Stimulated activated naive B cell treated with anti-CD40 and anti-IgM and Interleukin-4, amounts not matched to agents 10 μg/mL and 1 μg/mL and 100 μg/mL, for 72 hours (primary cell): ENCODE data around the gene TSHZ2.
"Not testable (repeated sequence)": the region's sequence is repeated elsewhere in the genome, so short reads cannot be mapped to it uniquely, and the experiment has no call there.

Experiments
- ATAC-seq, 2 donors: fragments of 150-1000 bp; cut with Tn5 transposase; replicated peaks; 2 replicates each; pipeline ENCODE4 v1.10.0; 2021; ENCODE audit warnings: moderate library complexity in 1 of 2
- DNase-seq: peaks from one replicate; pipeline ENCODE4 v3.0.0; 2021
- H3K27ac Mint-ChIP-seq: one replicate; pipeline ENCODE4 v1.8.0; 2022; ENCODE audit warnings: mild to moderate bottlenecking, mixed read lengths
- H3K27me3 Mint-ChIP-seq, 2 donors: one replicate each; pipeline ENCODE4 v1.8.0; 2022; ENCODE audit warnings: mixed read lengths in 2 of 2
- H3K36me3 Mint-ChIP-seq, 2 donors: one replicate each; pipeline ENCODE4 v1.8.0; 2022; ENCODE audit warnings: mixed read lengths in 2 of 2, mild to moderate bottlenecking in 1 of 2
- H3K4me1 Mint-ChIP-seq, 2 donors: one replicate each; pipeline ENCODE4 v1.8.0; 2022; ENCODE audit warnings: mixed read lengths in 2 of 2, mild to moderate bottlenecking in 1 of 2
- H3K4me3 Mint-ChIP-seq, 2 donors: one replicate each; pipeline ENCODE4 v1.8.0; 2022; ENCODE audit warnings: mild to moderate bottlenecking in 2 of 2, mixed read lengths in 2 of 2, moderate library complexity in 1 of 2
- H3K9me3 Mint-ChIP-seq, 2 donors: one replicate each; pipeline ENCODE4 v1.8.0; 2022; ENCODE audit warnings: mixed read lengths in 2 of 2, mild to moderate bottlenecking in 1 of 2

The TSHZ2 gene

GRCh38 chr20:53434662-53435061, 462.5 kb downstream of the TSHZ2 start:
- no peak for ATAC-seq
- H3K27me3 Mint-ChIP-seq: peaks cover 13 to 18% of the 10 kb centered on the region in 2 donors
- no peak for DNase-seq
- peaks cover 2 to 3% of the 10 kb centered on the region in 2 donors for H3K9me3 Mint-ChIP-seq
- H3K4me1 Mint-ChIP-seq: no peaks in the 10 kb centered on the region
- peaks cover 0 to 2% of the 10 kb centered on the region in 2 donors for H3K36me3 Mint-ChIP-seq
- H3K4me3 Mint-ChIP-seq: no peak overlapping the region
- no peak overlapping the region for H3K27ac Mint-ChIP-seq

- H3K27me3 Mint-ChIP-seq: peaks cover 13 to 18% of the 10 kb centered on the region in 2 donors
- not testable (repeated sequence) for H3K9me3 Mint-ChIP-seq, ATAC-seq, DNase-seq, H3K4me3 Mint-ChIP-seq, H3K4me1 Mint-ChIP-seq, H3K36me3 Mint-ChIP-seq, H3K27ac Mint-ChIP-seq
Measured at GRCh38 chr20:53436927-53437326, 464.8 kb downstream of the TSHZ2 start.

GRCh38 chr20:53438368-53438767, 466.2 kb downstream of the TSHZ2 start:
- no peak for ATAC-seq
- no peak for DNase-seq
- Mint-ChIP-seq H3K9me3 (peaks cover 2 to 3% of the 10 kb centered on the region in 2 donors), H3K4me1 (no peaks in the 10 kb centered on the region), H3K36me3 (peaks cover 0 to 2% of the 10 kb centered on the region in 2 donors), H3K27ac (no peak overlapping the region), H3K27me3 (peaks cover 20 to 22% of the 10 kb centered on the region in 2 donors), H3K4me3 (no peak overlapping the region)

DNA sequence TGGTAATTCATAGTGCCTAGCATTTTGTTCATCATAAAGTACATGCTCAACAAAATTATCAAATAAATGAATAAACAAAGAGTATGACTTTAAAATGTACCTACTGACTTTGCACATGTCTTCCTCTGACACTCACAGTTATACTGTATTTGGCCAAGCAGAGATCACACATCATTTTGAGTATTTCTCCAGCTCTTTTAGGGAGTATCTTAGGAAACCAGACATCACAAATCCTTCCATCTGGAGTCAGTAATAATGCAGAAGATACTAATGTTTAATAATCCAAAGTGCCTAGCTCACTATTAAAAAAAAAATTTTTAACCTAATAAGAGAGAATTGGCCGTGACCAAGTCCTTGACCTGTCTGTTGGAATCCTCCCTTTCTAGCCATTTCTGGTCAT, 466.9 kb downstream of the TSHZ2 start:
- ATAC-seq: no peak
- Mint-ChIP-seq H3K36me3 (peaks cover 0 to 2% of the 10 kb centered on the region in 2 donors), H3K4me3 (no peak overlapping the region), H3K27ac (no peak overlapping the region), H3K27me3 (peaks cover 20 to 22% of the 10 kb centered on the region in 2 donors), H3K4me1 (no peaks in the 10 kb centered on the region), H3K9me3 (peaks cover 2 to 3% of the 10 kb centered on the region in 2 donors)
- no peak for DNase-seq

DNA sequence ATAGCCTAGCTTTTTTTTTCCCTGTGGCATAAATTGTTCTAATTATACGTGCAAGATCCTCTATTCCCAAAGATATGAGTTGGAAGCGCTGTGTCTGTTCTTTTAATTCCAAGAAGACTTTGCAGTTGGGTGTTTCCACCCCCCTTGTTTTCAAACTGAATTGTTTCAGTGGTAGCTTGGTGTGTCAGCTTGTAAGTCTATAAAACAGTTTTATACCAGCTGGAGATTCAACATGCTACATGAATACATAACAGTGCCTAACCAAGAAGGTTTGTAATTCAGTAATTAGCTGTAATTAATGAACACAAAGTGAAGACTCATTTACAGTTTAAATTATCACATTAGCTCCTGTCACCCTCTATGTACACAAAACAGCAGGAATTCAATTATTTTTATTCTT, 467.5 kb downstream of the TSHZ2 start:
- Mint-ChIP-seq H3K4me1 (no peaks in the 10 kb centered on the region), H3K9me3 (peaks cover 2 to 3% of the 10 kb centered on the region in 2 donors), H3K4me3 (no peak overlapping the region), H3K27me3 (peaks cover 20 to 22% of the 10 kb centered on the region in 2 donors), H3K27ac (no peak overlapping the region), H3K36me3 (peaks cover 0 to 2% of the 10 kb centered on the region in 2 donors)
- DNase-seq (no peak), ATAC-seq (no peak)

DNA sequence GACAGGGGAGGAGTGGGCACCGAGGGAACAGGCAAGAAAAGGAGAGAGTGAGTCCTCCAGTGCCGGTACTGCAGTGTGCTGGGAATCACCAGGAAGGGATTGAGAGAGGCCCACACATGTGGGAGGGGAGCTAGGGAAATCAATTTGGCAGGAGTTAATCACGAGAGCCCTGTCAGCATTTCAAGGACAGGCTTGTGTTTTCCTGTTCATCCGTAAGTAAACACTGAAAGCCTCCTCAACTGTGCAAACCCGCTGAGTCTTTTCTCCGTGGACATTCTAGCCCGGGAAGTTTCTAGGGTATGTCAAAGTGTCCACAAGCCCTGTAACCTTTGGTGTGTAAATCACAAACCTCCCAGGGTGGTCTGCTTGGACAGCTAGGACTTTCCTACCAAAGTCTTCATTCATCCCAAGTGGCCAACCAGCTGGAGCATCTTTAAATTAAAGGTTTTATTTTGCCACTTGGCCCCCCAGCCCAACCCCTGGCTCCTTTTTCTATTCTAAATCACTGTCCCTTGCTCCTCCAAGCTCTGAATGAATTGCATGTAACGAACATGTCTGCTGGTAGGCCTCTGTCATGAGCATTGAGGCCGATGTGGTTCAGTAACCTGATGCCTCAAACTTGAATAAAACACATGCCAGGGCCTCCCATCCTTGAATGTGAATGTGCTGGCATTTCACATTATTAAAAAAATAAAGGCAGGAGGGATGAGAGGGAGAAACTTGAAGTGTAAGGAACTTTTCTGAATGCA, 472.4 kb downstream of the TSHZ2 start:
- no peak for ATAC-seq
- DNase-seq: no peak
- peaks cover 2 to 6% of the 10 kb centered on the region in 2 donors for H3K36me3 Mint-ChIP-seq
- no peak overlapping the region for H3K4me3 Mint-ChIP-seq
- no peak overlapping the region for H3K27ac Mint-ChIP-seq
- H3K9me3 Mint-ChIP-seq: peaks cover 11 to 17% of the 10 kb centered on the region in 2 donors
- no peaks in the 10 kb centered on the region for H3K4me1 Mint-ChIP-seq
- peaks cover 7 to 10% of the 10 kb centered on the region in 2 donors for H3K27me3 Mint-ChIP-seq

- H3K27me3 Mint-ChIP-seq: peaks cover 7 to 15% of the 10 kb centered on the region in 2 donors
- peaks cover 2 to 9% of the 10 kb centered on the region in 2 donors for H3K36me3 Mint-ChIP-seq
- H3K27ac Mint-ChIP-seq: no peak overlapping the region
- ATAC-seq (no peak), DNase-seq (no peak)
- peaks cover 16 to 24% of the 10 kb centered on the region in 2 donors for H3K9me3 Mint-ChIP-seq
- no peak overlapping the region for H3K4me3 Mint-ChIP-seq
- no peaks in the 10 kb centered on the region for H3K4me1 Mint-ChIP-seq
Measured at GRCh38 chr20:53445321-53445731, 473.2 kb downstream of the TSHZ2 start.

- peaks cover 7 to 15% of the 10 kb centered on the region in 2 donors for H3K27me3 Mint-ChIP-seq
- no peaks in the 10 kb centered on the region for H3K4me1 Mint-ChIP-seq
- peaks cover 16 to 24% of the 10 kb centered on the region in 2 donors for H3K9me3 Mint-ChIP-seq
- H3K4me3 Mint-ChIP-seq: no peak overlapping the region
- no peak for DNase-seq
- no peak for ATAC-seq
- peaks cover 2 to 9% of the 10 kb centered on the region in 2 donors for H3K36me3 Mint-ChIP-seq
- H3K27ac Mint-ChIP-seq: no peak overlapping the region
Measured at GRCh38 chr20:53445932-53446331, 473.8 kb downstream of the TSHZ2 start.

- no peaks in the 10 kb centered on the region for H3K4me1 Mint-ChIP-seq
Measured at GRCh38 chr20:53447316-53447715, 475.2 kb downstream of the TSHZ2 start.

DNA sequence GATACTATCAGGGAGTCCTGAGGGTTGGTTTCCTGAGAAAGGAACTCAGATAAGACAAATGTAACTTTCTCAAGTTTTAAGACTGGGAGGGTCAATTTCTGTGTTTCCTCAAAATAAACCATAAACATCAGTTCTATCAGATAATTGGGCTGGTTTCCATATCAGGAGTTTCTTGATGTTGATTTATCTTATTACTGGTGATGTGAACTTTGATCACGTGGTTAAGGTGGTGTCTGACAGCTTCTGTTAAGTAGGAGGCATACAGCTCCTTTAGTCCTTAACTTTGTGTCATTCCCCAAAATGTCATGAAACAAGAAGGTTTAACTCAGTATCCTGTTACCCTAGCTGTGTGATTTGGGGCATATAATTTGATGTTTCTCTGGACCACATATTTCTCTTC, 476.3 kb downstream of the TSHZ2 start:
- Mint-ChIP-seq H3K4me1 (no peaks in the 10 kb centered on the region), H3K27ac (no peak overlapping the region), H3K36me3 (peaks cover 2 to 9% of the 10 kb centered on the region in 2 donors), H3K9me3 (peaks cover 19 to 28% of the 10 kb centered on the region in 2 donors), H3K4me3 (no peak overlapping the region), H3K27me3 (peaks cover 8 to 10% of the 10 kb centered on the region in 2 donors)
- no peak for DNase-seq
- ATAC-seq: no peak

More at GRCh38 chr20:53447316-53447715, 475.2 kb downstream of the TSHZ2 start:
- Mint-ChIP-seq H3K27me3 (peaks cover 14 to 16% of the 10 kb centered on the region in 2 donors), H3K4me3 (no peak overlapping the region), H3K27ac (no peak overlapping the region), H3K36me3 (peaks cover 2 to 9% of the 10 kb centered on the region in 2 donors), H3K9me3 (peaks cover 19 to 28% of the 10 kb centered on the region in 2 donors)
- no peak for DNase-seq
- ATAC-seq: no peak

- no peak overlapping the region for H3K4me3 Mint-ChIP-seq
- H3K27me3 Mint-ChIP-seq: peaks cover 8 to 10% of the 10 kb centered on the region in 2 donors
- ATAC-seq: no peak
- H3K9me3 Mint-ChIP-seq: peaks cover 19 to 28% of the 10 kb centered on the region in 2 donors
- H3K27ac Mint-ChIP-seq: no peak overlapping the region
- no peak for DNase-seq
- no peaks in the 10 kb centered on the region for H3K4me1 Mint-ChIP-seq
- peaks cover 2 to 9% of the 10 kb centered on the region in 2 donors for H3K36me3 Mint-ChIP-seq
Measured at GRCh38 chr20:53448875-53449274, 476.7 kb downstream of the TSHZ2 start.

GRCh38 chr20:53453076-53453475, 480.9 kb downstream of the TSHZ2 start:
- H3K9me3 Mint-ChIP-seq: peaks cover 18 to 22% of the 10 kb centered on the region in 2 donors
- peaks cover 8 to 10% of the 10 kb centered on the region in 2 donors for H3K27me3 Mint-ChIP-seq
- no peak overlapping the region for H3K4me3 Mint-ChIP-seq
- ATAC-seq: no peak
- no peak overlapping the region for H3K27ac Mint-ChIP-seq
- no peak for DNase-seq
- H3K4me1 Mint-ChIP-seq: peaks cover 7 to 10% of the 10 kb centered on the region in 2 donors
- peaks cover under 1 to 6% of the 10 kb centered on the region in 2 donors for H3K36me3 Mint-ChIP-seq

- Mint-ChIP-seq H3K36me3 (peaks cover 0 to 1% of the 10 kb centered on the region in 2 donors), H3K27me3 (peaks cover 8% of the 10 kb centered on the region in 2 donors), H3K9me3 (peaks cover 14 to 16% of the 10 kb centered on the region in 2 donors), H3K4me1 (peaks cover 7 to 10% of the 10 kb centered on the region in 2 donors), H3K4me3 (no peak overlapping the region), H3K27ac (peak overlapping the region; percentile 83)
- peak; percentile 94 to 98 for ATAC-seq
- DNase-seq: no peak
Measured at GRCh38 chr20:53454675-53455276, 482.6 kb downstream of the TSHZ2 start.

DNA sequence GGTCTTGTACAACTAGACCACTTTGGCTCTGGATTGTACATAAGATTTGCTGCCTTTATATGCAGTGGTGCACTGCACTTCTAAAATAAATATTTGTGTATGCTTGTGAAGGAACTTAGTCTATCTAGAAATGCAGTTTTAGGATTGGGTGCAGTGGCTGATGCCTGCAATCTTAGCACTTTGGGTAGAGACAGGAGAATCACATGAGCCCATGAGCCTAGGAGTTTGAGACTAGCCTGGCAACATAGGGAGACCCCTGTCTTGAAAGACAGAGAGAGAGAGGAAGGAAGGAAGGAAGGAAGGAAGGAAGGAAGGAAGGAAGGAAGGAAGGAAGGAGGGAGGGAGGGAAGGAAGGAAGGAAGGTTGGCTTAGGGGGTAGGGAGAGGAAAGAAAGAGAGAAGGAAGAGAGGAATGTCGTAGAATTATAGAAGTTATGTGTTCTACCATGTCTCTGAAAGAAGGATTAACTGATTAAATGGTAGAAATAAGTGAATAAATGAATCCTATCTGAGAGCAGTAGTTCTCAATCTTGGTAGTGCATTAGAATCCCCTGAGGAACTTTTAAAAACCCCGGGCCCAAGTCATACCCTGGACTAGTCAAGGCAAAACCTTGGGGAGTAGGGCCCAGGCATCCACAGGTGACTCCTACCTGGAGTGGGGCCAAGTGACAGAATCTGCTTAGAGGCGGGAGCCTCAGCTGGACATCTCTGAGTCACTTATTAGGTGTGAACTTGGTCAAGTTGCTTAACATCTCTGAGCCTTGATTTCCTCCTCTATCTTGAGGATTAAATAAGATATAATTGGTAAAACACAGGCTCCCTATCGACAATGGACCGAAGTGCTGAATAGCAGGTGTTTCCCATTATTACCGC, 491.2 kb downstream of the TSHZ2 start:
- Mint-ChIP-seq H3K9me3 (peaks cover 0 to 2% of the 10 kb centered on the region in 2 donors), H3K4me1 (peaks cover 0 to 3% of the 10 kb centered on the region in 2 donors), H3K4me3 (no peak overlapping the region), H3K36me3 (peaks cover 0 to 2% of the 10 kb centered on the region in 2 donors), H3K27me3 (peaks cover 6 to 14% of the 10 kb centered on the region in 2 donors), H3K27ac (no peak overlapping the region)
- ATAC-seq: no peak
- no peak for DNase-seq
